H1 (cell line): Measurements from ENCODE around the gene ZSCAN1. TPM values are rescaled to one million over a fixed set of nuclear protein-coding genes. Genes with fewer than 3 reads are reported as not detected.

Experiments
- CTCF ChIA-PET: fragments of 300-600 bp; sonication (Branson Sonifier 250); formaldehyde crosslinking; loops from one replicate; lab custom pipeline; 2021; ENCODE audit not compliant: partially characterized antibody; lab: Charles Lee
- POLR2A ChIA-PET: fragments of 300-600 bp; sonication (Branson Sonifier 250); formaldehyde crosslinking; loops from one replicate; lab custom pipeline; 2021; ENCODE audit warnings: inconsistent platforms; ENCODE audit not compliant: partially characterized antibody; lab: Charles Lee
- DNase-seq, 2 experiments: peaks; one replicate each; pipeline versions ENCODE4 v3.0.0 to v3.0.0-alpha.2; 2010 to 2022; ENCODE audit warnings: low spot score in 2 of 2, low read depth in 1 of 2, mixed read lengths in 1 of 2
- FAIRE-seq: peaks from 2 replicates; lab custom pipeline; 2011; peaks lifted over from hg19 to GRCh38; lab: Jason Lieb, UNC
- H2AFZ ChIP-seq: 2 replicates; pipeline ENCODE4 v1.8.1; 2012; ENCODE audit warnings: low read length, inconsistent platforms
- H2AK5ac ChIP-seq: 2 replicates; pipeline ENCODE4 v1.6.1; 2013; ENCODE audit warnings: low read depth, low read length
- H2BK120ac ChIP-seq: replicated peaks from 2 replicates; pipeline ENCODE3; 2013; ENCODE audit warnings: low read depth, low read length, inconsistent platforms
- H2BK12ac ChIP-seq: 2 replicates; pipeline ENCODE4 v1.6.1; 2013; ENCODE audit warnings: low read depth, low read length
- H2BK15ac ChIP-seq: 2 replicates; pipeline ENCODE4 v1.6.1; 2013; ENCODE audit warnings: low read length
- H2BK20ac ChIP-seq: 2 replicates; pipeline ENCODE4 v1.6.1; 2013; ENCODE audit warnings: low read length
- H2BK5ac ChIP-seq: 2 replicates; pipeline ENCODE4 v1.6.1; 2013; ENCODE audit warnings: low read depth, low read length
- H3K14ac ChIP-seq: 2 replicates; pipeline ENCODE4 v1.6.1; 2013; ENCODE audit warnings: inconsistent platforms; ENCODE audit not compliant: insufficient read length
- H3K18ac ChIP-seq: 2 replicates; pipeline ENCODE4 v1.6.1; 2013; ENCODE audit warnings: low read length; ENCODE audit errors: extremely low read depth
- H3K23ac ChIP-seq: 2 replicates; pipeline ENCODE4 v1.6.1; 2013; ENCODE audit warnings: inconsistent platforms; ENCODE audit not compliant: insufficient read length
- H3K23me2 ChIP-seq: 2 replicates; pipeline ENCODE4 v1.6.1; 2013; ENCODE audit warnings: low read depth, low read length
- H3K27ac ChIP-seq: 2 replicates; pipeline ENCODE4 v1.6.1; 2011; ENCODE audit warnings: low read depth, low read length, inconsistent platforms
- H3K27me3 ChIP-seq, 4 experiments: replicated peaks in 1 of 4; 1 replicate in 1 of 4; 2 replicates in 3 of 4; pipeline versions ENCODE4 v1.6.1 to v1.8.1; 2011 to 2013; ENCODE audit warnings: low read length in 3 of 4, mild to moderate bottlenecking in 3 of 4, inconsistent platforms in 2 of 4, mixed read lengths in 2 of 4, moderate library complexity in 1 of 4; ENCODE audit not compliant: control insufficient read depth in 3 of 4, insufficient read depth in 3 of 4; ENCODE audit errors: extremely low read depth in 1 of 4
- H3K36me3 ChIP-seq, 4 experiments: 2 replicates each; pipeline versions ENCODE4 v1.6.1 to v1.8.1; 2011 to 2013; ENCODE audit warnings: mild to moderate bottlenecking in 4 of 4, low read length in 3 of 4, moderate library complexity in 2 of 4, control low read depth in 1 of 4, inconsistent platforms in 1 of 4; ENCODE audit not compliant: insufficient read depth in 4 of 4, control insufficient read depth in 2 of 4
- H3K4ac ChIP-seq: replicated peaks from 2 replicates; pipeline ENCODE3; 2013; ENCODE audit warnings: low read length, low read depth, mixed read lengths, inconsistent platforms; ENCODE audit not compliant: insufficient read length
- H3K4me1 ChIP-seq, 4 experiments: replicated peaks in 1 of 4; 1 replicate in 1 of 4; 2 replicates in 3 of 4; pipeline versions ENCODE4 v1.6.1 to v1.8.1; 2011 to 2013; ENCODE audit warnings: low read length in 3 of 4, inconsistent platforms in 2 of 4, mixed read lengths in 1 of 4; ENCODE audit not compliant: insufficient read depth in 4 of 4, control insufficient read depth in 3 of 4
- H3K4me2 ChIP-seq, 2 experiments: 2 replicates each; pipeline versions ENCODE4 v1.6.1 to v1.8.1; 2011 to 2013; ENCODE audit warnings: low read depth in 2 of 2, low read length in 2 of 2, control low read depth in 1 of 2, inconsistent platforms in 1 of 2, mild to moderate bottlenecking in 1 of 2; ENCODE audit not compliant: insufficient read depth in 1 of 2
- H3K4me3 ChIP-seq, 4 experiments: fragments of 200-600, 300-600 bp in 1 of 4; sonication (generic), shearing (Covaris generic), sonication (Bioruptor Twin) in 1 of 4; 2 replicates each; pipeline versions ENCODE4 v1.5.1 to v1.8.1; 2011 to 2016; ENCODE audit warnings: low read length in 4 of 4, low read depth in 3 of 4, control low read depth in 2 of 4, inconsistent platforms in 2 of 4, mild to moderate bottlenecking in 2 of 4, mixed read lengths in 1 of 4, moderate library complexity in 1 of 4; ENCODE audit not compliant: insufficient read depth in 2 of 4; ENCODE audit errors: extremely low read depth in 1 of 4
- H3K56ac ChIP-seq: replicated peaks from 2 replicates; pipeline ENCODE3; 2013; ENCODE audit warnings: low read depth, mild to moderate bottlenecking, mixed read lengths, low read length, inconsistent platforms; ENCODE audit not compliant: insufficient read length
- H3K79me1 ChIP-seq: 2 replicates; pipeline ENCODE4 v1.6.1; 2013; ENCODE audit warnings: low read depth, low read length, control low read depth
- H3K79me2 ChIP-seq, 2 experiments: 2 replicates each; pipeline versions ENCODE4 v1.6.1 to v1.8.1; 2012 to 2013; ENCODE audit warnings: low read length in 2 of 2, mild to moderate bottlenecking in 2 of 2, inconsistent platforms in 1 of 2; ENCODE audit not compliant: insufficient read depth in 2 of 2, control insufficient read depth in 1 of 2
- H3K9ac ChIP-seq, 4 experiments: replicated peaks in 1 of 4; 1 replicate in 1 of 4; 2 replicates in 3 of 4; pipeline versions ENCODE4 v1.6.1 to v1.8.1; 2011 to 2013; ENCODE audit warnings: low read depth in 3 of 4, low read length in 3 of 4, control low read depth in 2 of 4, mild to moderate bottlenecking in 2 of 4, moderate library complexity in 2 of 4, inconsistent platforms in 1 of 4; ENCODE audit errors: extremely low read depth in 1 of 4
- H3K9me3 ChIP-seq, 2 experiments: 2 replicates each; pipeline versions ENCODE4 v1.6.1 to v1.8.1; 2012 to 2013; ENCODE audit warnings: mild to moderate bottlenecking in 2 of 2, moderate library complexity in 2 of 2, control low read depth in 1 of 2, inconsistent platforms in 1 of 2, low read depth in 1 of 2, low read length in 1 of 2, mixed read lengths in 1 of 2; ENCODE audit not compliant: insufficient read depth in 2 of 2
- H4K20me1 ChIP-seq, 2 experiments: replicated peaks in 1 of 2; 2 replicates each; pipeline versions ENCODE3 to v1.8.1; 2011 to 2013; ENCODE audit warnings: inconsistent platforms in 2 of 2, low read length in 2 of 2, mild to moderate bottlenecking in 1 of 2; ENCODE audit not compliant: insufficient read depth in 2 of 2, control insufficient read depth in 1 of 2
- H4K5ac ChIP-seq: 2 replicates; pipeline ENCODE4 v1.6.1; 2013; ENCODE audit warnings: low read length, low read depth, mixed read lengths, inconsistent platforms; ENCODE audit not compliant: insufficient read length
- H4K8ac ChIP-seq: 2 replicates; pipeline ENCODE4 v1.8.0; 2013; ENCODE audit warnings: mild to moderate bottlenecking, moderate library complexity, low read length, inconsistent platforms; ENCODE audit not compliant: insufficient read depth; ENCODE audit errors: extremely low read depth
- H4K91ac ChIP-seq: replicated peaks from 2 replicates; pipeline ENCODE3; 2013; ENCODE audit warnings: low read length, mixed read lengths, inconsistent platforms; ENCODE audit not compliant: insufficient read length
- GABPA ChIP-seq: IDR thresholded peaks from 2 replicates; pipeline ENCODE4 v1.6.1; 2011; ENCODE audit warnings: mild to moderate bottlenecking, low read length, moderate library complexity, borderline replicate concordance; ENCODE audit not compliant: insufficient read depth
- MAX ChIP-seq: IDR thresholded peaks from 2 replicates; pipeline ENCODE4 v1.6.1; 2012; ENCODE audit warnings: inconsistent platforms
- RXRA ChIP-seq: IDR thresholded peaks from 2 replicates; pipeline ENCODE4 v1.6.1; 2011; ENCODE audit warnings: low read depth, mild to moderate bottlenecking, low read length, moderate library complexity; ENCODE audit not compliant: insufficient read depth
- WGBS, 2 experiments: shearing (Covaris generic) in 1 of 2; methylation state at CpG; one replicate each; pipeline versions ENCODE4 v1.1.6 to v1.1.7; 2013 to 2015; ENCODE audit warnings: low lambda C conversion rate in 2 of 2, mixed read lengths in 2 of 2, inconsistent platforms in 1 of 2, low coverage in 1 of 2, missing lambda C conversion rate in 1 of 2; ENCODE audit not compliant: insufficient replicate concordance in 2 of 2, insufficient coverage in 1 of 2, insufficient read length in 1 of 2; ENCODE audit errors: extremely low coverage in 1 of 2, missing lambda C conversion rate in 1 of 2; 5-methylcytosine and 5-hydroxymethylcytosine counted together
- polyA plus RNA-seq, 7 experiments: library from polyadenylated mRNA; depleted of rRNA in 3 of 7; stranded (reverse) in 5 of 7; unstranded in 2 of 7; fragments of >200 nt in 5 of 7; fragments of 200-250 nt in 2 of 7; gene quantifications; 1 replicate in 5 of 7; 2 replicates in 1 of 7; 4 replicates in 1 of 7; pipeline versions ENCODE4 v1.2.1 to v1.2.3, GENCODE V29; 2011 to 2013; ENCODE audit warnings: missing spikeins in 2 of 7, mixed read lengths in 2 of 7
- total RNA-seq: library from RNA; stranded (reverse); fragmentation: NEBNext Ultra II Directional; extraction: Animal tissue kit (Norgen Biotek cat#: 25700); gene quantifications from 2 replicates; pipeline ENCODE4 v1.2.1, GENCODE V29; 2021
- TF ChIP-seq, protein P1 (sequence below): IDR thresholded peaks from 2 replicates; pipeline ENCODE4 v1.6.1; 2012; ENCODE audit warnings: inconsistent platforms

Gene ZSCAN1
- total and polyA plus RNA-seq, 2 of the 8 experiments (the other 6 are each of a cell fraction or from before 2014, with no cell fraction given) = 1.2 to 4.3 TPM

DNA sequence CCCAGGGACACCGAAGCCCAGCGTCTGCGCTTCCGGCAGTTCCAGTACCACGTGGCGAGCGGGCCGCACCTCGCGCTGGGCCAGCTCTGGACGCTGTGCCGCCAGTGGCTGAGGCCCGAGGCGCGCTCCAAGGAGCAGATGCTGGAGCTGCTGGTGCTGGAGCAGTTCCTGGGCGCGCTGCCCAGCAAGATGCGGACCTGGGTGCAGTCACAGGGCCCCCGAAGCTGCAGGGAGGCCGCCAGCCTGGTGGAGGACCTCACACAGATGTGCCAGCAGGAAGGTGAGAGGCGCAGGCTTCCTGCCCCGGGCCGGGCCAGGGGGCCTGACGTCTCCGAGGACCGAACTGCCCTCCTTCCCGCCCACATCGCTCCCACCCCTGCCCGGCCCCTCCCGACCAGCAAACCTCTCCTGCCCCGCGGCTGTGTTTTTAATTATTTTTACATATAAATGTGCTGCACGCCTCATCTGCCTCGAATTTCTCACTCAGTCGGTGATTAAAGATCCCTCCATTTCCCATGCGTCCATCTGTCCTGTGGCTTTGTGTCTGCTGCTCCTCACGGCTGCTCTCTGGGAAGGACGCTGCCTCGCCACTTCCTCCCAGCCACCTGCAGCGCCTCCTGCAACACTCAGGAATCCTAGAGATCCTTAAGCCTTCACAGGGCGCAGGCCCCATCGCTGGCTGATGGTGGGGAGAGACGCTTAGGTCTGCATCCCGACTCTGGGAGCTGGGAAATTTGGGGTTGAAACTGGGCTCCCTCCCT lies 4.3 kb downstream of the ZSCAN1 start:
- H4K8ac ChIP-seq = peak overlapping the region; percentile 76; the same call in 1 of the 2 replicates
- peaks cover 0 to 8% (median 4%) of the 10 kb centered on the region in 4 experiments; a peak in 3 of 7 replicates for H3K27me3 ChIP-seq
- 0 out of 2 replicates have a peak overlapping the region, but pooled peaks have one; percentile 75 for H2BK12ac ChIP-seq

More for the DNA sequence above, 4.3 kb downstream of the ZSCAN1 start:
- DNase-seq (peak in 1 of 2 experiments; percentile 48), FAIRE-seq (peak; percentile 13)
- no peak overlapping the region for H3K4ac ChIP-seq
- H2BK15ac ChIP-seq = no peak overlapping the region
- WGBS, 2 experiments = 63% methylated on average over 41 of the region's 44 CpGs; no CpG with 5 or more reads in 1 of the 2 experiments
- H4K20me1 ChIP-seq = no peaks in the 10 kb centered on the region
- TF ChIP-seq GABPA (no peak), MAX (peak; percentile 79), RXRA (no peak)
- TF ChIP-seq, protein P1, sequence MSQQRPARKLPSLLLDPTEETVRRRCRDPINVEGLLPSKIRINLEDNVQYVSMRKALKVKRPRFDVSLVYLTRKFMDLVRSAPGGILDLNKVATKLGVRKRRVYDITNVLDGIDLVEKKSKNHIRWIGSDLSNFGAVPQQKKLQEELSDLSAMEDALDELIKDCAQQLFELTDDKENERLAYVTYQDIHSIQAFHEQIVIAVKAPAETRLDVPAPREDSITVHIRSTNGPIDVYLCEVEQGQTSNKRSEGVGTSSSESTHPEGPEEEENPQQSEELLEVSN = peak; percentile 93
- TF ChIP-seq, all 59 proteins: peak for 2
- H3K4me1 ChIP-seq = peaks cover 0 to 24% (median 15%) of the 10 kb centered on the region in 4 experiments; a peak in 6 of 7 replicates
- no peak overlapping the region for H2BK20ac ChIP-seq
- peaks cover 0 to 2% of the 10 kb centered on the region in 2 experiments; a peak in 1 of 4 replicates for H3K9me3 ChIP-seq
- H3K14ac ChIP-seq = no peak overlapping the region
- H2AFZ ChIP-seq = no peak overlapping the region
- ChIA-PET CTCF (interaction anchor here (0.7 to 1.4 kb wide), 2 partner anchors 17 to 117 kb away, joined by 3 to 4 read pairs; no protein-coding TSS in a partner anchor), POLR2A (interaction anchor here (0.7 to 4.3 kb wide), 17 partner anchors 10 to 219 kb away, joined by 3 to 40 read pairs (median 7); partner anchors contain the start of genes ZNF135, ZNF274, ZNF329 and ZNF606)
- no peak overlapping the region for H2BK120ac ChIP-seq
- H2AK5ac ChIP-seq = peak overlapping the region; percentile 90
- H3K4me3 ChIP-seq = peak overlapping the region in 1 of 4 experiments; percentile 23; a peak in 2 of 8 replicates
- H4K5ac ChIP-seq = peak overlapping the region; percentile 29
- H3K79me1 ChIP-seq = no peaks in the 10 kb centered on the region
- no peak overlapping the region for H3K56ac ChIP-seq
- H3K36me3 ChIP-seq = no peaks in the 10 kb centered on the region
- peak overlapping the region; percentile 66; the same call in 1 of the 2 replicates for H2BK5ac ChIP-seq
- H3K18ac ChIP-seq = peak overlapping the region; percentile 83
- H4K91ac ChIP-seq = peak overlapping the region; percentile 25
- peak overlapping the region; percentile 30 to 54; a peak in 3 of 4 replicates for H3K4me2 ChIP-seq
- peak overlapping the region; percentile 21; the same call in 1 of the 2 replicates for H3K27ac ChIP-seq
- no peak overlapping the region for H3K23ac ChIP-seq
- H3K23me2 ChIP-seq = peaks cover 2% of the 10 kb centered on the region; the same call in 1 of the 2 replicates
- H3K9ac ChIP-seq = no peak overlapping the region
- no peaks in the 10 kb centered on the region for H3K79me2 ChIP-seq
